GM12801 (cell line): Measurements from ENCODE around the gene RPL23.

ENCODE experiments used
- CTCF ChIP-seq: IDR thresholded peaks from one replicate; pipeline ENCODE4 v1.5.1; 2011; ENCODE audit warnings: control low read depth; ENCODE audit not compliant: insufficient read length; ENCODE audit errors: extremely low read depth

Gene RPL23

DNA sequence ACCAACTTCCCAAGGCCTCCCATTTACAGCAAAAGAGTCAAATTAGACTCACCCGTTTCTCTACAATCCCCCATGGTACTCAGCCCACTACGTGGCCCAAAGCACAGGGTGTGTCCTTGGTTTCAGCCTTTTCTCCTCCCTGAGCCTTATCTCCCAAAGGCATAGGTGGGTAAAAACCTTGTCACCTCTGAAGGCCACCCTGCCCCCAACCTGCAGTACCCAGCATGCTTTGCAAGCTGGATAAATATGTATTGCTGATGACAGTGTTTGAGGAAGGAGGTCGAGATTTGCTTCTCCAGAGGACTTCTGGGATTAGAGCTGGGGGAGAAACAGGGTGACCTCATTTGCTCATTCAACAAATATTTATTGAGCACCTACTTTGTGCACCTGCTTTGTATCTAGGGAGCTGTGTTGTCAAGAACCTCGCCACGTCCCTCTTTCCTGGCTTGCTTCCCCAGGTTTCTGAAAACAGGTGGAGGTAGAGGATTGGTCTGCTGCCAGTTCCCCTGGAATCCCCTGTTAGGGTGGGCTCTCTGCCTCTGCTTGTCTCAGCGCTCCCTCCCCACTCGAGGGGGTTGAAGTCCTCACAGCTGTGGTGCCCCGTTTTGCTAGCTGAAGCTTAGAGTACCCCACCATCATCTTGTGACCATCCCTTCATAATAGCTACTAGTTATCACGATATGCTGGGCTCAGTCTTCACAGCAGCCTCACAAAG is 19.3 kb upstream of the RPL23 start:
- TF ChIP-seq CTCF, result no peak

DNA sequence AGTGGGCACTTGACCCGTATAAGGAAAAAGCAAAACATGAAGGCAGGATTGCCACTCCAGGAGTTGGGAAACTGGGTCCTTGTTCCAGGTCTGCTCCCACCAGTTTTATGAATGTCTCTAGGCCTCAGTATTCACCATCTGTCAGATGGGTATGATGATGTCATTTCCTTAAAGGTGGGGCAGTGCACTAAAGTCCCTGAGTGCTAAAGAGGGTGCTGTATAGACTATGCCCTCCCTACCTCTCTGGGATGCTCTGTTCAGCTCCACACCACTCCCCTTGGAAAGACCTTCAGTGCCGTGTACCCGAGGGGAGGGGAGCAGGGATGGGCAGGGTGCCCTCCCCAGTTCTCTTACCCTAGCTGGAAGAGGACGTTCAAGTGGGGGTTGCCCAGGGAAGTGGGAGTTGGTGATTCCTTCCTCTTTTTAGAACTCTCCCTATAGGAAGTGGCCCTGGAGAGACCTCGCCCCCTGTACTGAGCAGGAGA is 18.5 kb upstream of the RPL23 start:
- no peak for TF ChIP-seq CTCF

DNA sequence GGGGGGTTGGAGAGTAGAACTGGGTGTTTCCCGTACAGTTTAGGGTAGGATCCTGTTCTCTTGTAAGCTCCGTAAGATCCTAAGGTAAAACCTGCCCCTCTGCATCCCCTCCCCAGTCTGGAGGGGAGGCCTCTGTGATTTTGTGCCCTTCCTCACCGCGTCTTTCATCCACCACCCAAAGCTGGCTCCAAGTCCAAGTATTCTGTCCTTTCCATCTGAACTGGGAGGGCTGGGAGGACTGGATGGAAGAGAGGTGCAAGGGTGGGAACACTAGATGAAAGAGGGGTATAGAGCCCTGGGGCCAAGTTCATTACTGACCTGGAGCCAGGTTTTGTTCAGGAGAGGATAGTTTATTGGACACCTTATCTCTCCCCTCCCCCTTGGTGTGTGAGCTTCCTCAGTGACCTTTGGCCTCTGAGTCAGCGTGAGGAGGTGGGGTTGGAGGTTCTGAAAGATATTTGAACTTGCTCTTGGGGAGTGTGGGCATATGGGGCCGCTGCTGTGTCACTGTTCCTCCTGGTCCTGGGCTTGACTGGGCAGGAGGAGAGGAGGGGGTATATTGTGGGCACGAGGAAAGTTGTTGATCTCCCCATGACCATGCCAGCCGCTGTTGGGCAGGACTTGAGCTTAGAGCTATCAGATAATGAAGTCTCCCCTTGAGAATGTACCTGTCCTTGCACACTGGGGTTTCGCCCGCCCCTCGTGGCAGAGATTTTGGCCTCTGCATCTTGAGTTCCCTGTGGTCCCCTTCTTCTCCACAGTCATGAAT is 17.9 kb upstream of the RPL23 start:
- no peak for TF ChIP-seq CTCF

DNA sequence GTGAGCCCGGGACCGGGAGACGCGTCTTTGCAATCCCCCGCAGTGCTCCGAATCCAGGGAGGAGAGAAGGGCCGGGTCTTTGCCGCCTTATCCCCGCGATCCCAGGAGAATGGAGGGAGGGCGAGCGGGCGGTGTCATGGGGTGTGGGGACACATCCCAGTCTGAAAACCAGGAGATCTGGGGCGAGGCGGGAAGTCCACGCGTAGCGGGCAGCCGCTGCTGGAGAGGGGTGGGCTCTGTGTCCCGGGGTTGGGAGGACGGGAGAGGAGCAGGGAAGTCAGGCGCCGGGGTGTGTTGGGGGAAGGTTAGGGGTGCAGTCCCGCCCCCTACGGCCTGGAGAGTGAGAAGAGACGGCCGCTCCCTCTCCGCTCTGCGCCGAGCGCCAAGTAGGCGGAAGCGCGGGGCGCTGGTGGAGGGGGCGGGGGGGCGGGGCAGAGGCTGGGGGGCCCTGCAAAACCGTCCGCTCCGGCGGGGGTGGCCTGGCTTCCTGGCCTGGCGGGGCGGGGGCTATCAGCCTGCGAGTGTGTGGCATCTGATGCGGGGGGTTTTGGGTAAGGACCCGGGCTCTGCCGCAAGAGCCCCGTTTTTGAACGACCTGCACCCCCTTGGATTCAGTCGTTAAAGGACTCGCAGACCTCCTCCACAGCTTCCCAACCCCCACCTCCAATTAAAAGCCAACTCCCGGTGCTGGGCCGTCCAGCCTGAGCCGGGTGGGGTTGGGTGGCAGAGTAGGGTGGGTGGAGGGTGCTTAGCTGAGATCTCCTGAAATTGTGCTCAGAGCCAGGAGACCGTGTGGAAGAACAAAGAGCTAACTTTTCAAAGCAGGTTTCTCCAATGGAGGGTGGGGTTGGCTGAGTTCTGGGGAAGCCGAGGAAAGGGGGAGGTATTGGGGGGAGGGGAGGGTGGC is 17.0 kb upstream of the RPL23 start:
- TF ChIP-seq CTCF, result no peak

DNA sequence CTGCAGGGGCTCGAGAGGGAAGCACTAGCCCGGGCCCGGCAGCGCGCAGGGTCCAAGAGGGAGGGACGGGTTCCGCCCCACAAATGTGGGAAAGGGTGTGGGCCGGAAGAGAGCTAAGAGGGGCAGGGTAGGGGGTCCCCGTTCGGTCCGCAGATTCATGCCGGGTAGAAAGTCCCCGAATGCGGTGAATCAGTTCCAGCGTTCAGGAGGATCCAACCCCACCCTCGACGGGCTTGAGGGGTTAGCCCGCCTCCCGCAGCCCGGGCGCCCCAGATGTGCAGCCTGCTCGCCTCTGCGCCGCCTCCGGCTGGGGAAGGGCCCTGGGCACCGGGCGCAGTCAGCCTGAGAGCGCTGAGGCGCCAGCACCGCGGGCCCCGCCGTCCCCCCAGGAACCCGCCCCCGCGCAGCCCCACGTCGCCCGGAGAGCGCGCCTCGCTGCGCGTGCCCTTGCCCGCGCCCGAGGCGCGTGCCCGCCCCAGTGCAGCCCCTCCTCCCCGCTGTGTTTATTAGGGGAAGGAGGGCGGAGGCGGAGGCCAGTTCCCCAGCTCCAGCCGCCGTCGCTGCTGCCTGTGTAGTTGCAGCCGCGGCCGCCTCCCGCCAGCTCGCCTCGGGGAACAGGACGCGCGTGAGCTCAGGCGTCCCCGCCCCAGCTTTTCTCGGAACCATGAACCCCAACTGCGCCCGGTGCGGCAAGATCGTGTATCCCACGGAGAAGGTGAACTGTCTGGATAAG is 16.2 kb upstream of the RPL23 start, which contains the start of gene LASP1:
Gene LASP1, plus strand, starts transcription at position 533 of the 733 bp plus-strand sequence. Its CDS starts 132 bp downstream, at position 665.
- no peak for TF ChIP-seq CTCF

- no peak for TF ChIP-seq CTCF
Measured at GRCh38 chr17:38868817-38869525, 15.4 kb upstream of the RPL23 start.
